Trophoblast cell (in vitro differentiated cells and primary cell): ENCODE measurements around the gene TLE1.

Experiments used
- DNase-seq, 2 donors: peaks; one replicate each; pipeline ENCODE4 v3.0.0-alpha.2; 2016
- H2AFZ ChIP-seq: 2 replicates; pipeline ENCODE4 v1.6.1; 2013; ENCODE audit warnings: low read length, moderate library complexity, mild to moderate bottlenecking; ENCODE audit not compliant: insufficient read depth, poor library complexity
- H2AK5ac ChIP-seq: 2 replicates; pipeline ENCODE4 v1.6.1; 2013; ENCODE audit warnings: mild to moderate bottlenecking, low read length
- H2BK120ac ChIP-seq: 2 replicates; pipeline ENCODE4 v1.6.1; 2013; ENCODE audit warnings: low read length, mild to moderate bottlenecking, moderate library complexity; ENCODE audit not compliant: insufficient read depth, poor library complexity
- H2BK12ac ChIP-seq: 2 replicates; pipeline ENCODE4 v1.6.1; 2013; ENCODE audit warnings: mild to moderate bottlenecking, low read length, moderate library complexity
- H2BK5ac ChIP-seq: 2 replicates; pipeline ENCODE4 v1.6.1; 2013; ENCODE audit warnings: low read length, low read depth, moderate library complexity, mild to moderate bottlenecking; ENCODE audit not compliant: poor library complexity
- H3K14ac ChIP-seq: 2 replicates; pipeline ENCODE4 v1.6.1; 2013; ENCODE audit warnings: mild to moderate bottlenecking, low read length
- H3K18ac ChIP-seq: 2 replicates; pipeline ENCODE4 v1.6.1; 2013; ENCODE audit warnings: mild to moderate bottlenecking, low read length
- H3K23ac ChIP-seq: 2 replicates; pipeline ENCODE4 v1.6.1; 2013; ENCODE audit warnings: low read length
- H3K27ac ChIP-seq: 2 replicates; pipeline ENCODE4 v1.5.1; 2013; ENCODE audit warnings: low read depth, mild to moderate bottlenecking, inconsistent platforms, low read length, moderate library complexity
- H3K27me3 ChIP-seq: 2 replicates; pipeline ENCODE4 v1.6.1; 2013; ENCODE audit warnings: inconsistent platforms, mild to moderate bottlenecking, low read length, moderate library complexity; ENCODE audit not compliant: insufficient read depth
- H3K36me3 ChIP-seq, 2 experiments: 1 replicate in 1 of 2; 2 replicates in 1 of 2; pipeline ENCODE4 v1.6.1; 2013; ENCODE audit warnings: low read length in 2 of 2, mild to moderate bottlenecking in 2 of 2, moderate library complexity in 1 of 2; ENCODE audit not compliant: insufficient read depth in 2 of 2, control insufficient read depth in 1 of 2
- H3K4ac ChIP-seq: 2 replicates; pipeline ENCODE4 v1.6.1; 2013; ENCODE audit warnings: low read depth, mild to moderate bottlenecking, low read length, moderate library complexity
- H3K4me1 ChIP-seq, 2 experiments: 1 replicate in 1 of 2; 2 replicates in 1 of 2; pipeline ENCODE4 v1.6.1; 2013; ENCODE audit warnings: low read length in 2 of 2, mild to moderate bottlenecking in 2 of 2, moderate library complexity in 1 of 2; ENCODE audit not compliant: insufficient read depth in 2 of 2, control insufficient read depth in 1 of 2
- H3K4me2 ChIP-seq: 2 replicates; pipeline ENCODE4 v1.6.1; 2013; ENCODE audit warnings: inconsistent platforms, mild to moderate bottlenecking, low read length, moderate library complexity
- H3K4me3 ChIP-seq: 2 replicates; pipeline ENCODE4 v1.5.1; 2013; ENCODE audit warnings: mild to moderate bottlenecking, low read depth, low read length, inconsistent platforms
- H3K79me1 ChIP-seq: one replicate; pipeline ENCODE4 v1.6.1; 2013; ENCODE audit warnings: low read length
- H3K79me2 ChIP-seq: 2 replicates; pipeline ENCODE4 v1.6.1; 2013; ENCODE audit warnings: low read length, mild to moderate bottlenecking; ENCODE audit not compliant: control insufficient read depth, insufficient read depth, poor library complexity
- H3K9ac ChIP-seq: 2 replicates; pipeline ENCODE4 v1.6.1; 2013; ENCODE audit warnings: mild to moderate bottlenecking, low read length
- H3K9me3 ChIP-seq: 2 replicates; pipeline ENCODE4 v1.6.1; 2013; ENCODE audit warnings: low read depth, mild to moderate bottlenecking, control low read depth, inconsistent platforms, low read length; ENCODE audit not compliant: insufficient read depth
- H4K12ac ChIP-seq: 2 replicates; pipeline ENCODE4 v1.6.1; 2013; ENCODE audit warnings: low read depth, mild to moderate bottlenecking, low read length, moderate library complexity
- H4K8ac ChIP-seq: 2 replicates; pipeline ENCODE4 v1.6.1; 2013; ENCODE audit warnings: low read depth, mild to moderate bottlenecking, low read length, moderate library complexity
- H4K91ac ChIP-seq: one replicate; pipeline ENCODE4 v1.6.1; 2013; ENCODE audit warnings: low read depth, mild to moderate bottlenecking, low read length, moderate library complexity
- WGBS: extraction: QIAGEN DNeasy Blood & Tissue Kit; methylation state at CpG from one replicate; pipeline ENCODE4 v1.1.7; 2013; ENCODE audit warnings: missing lambda C conversion rate; ENCODE audit not compliant: insufficient read length, insufficient coverage; ENCODE audit errors: extremely low coverage; 5-methylcytosine and 5-hydroxymethylcytosine counted together

TLE1 gene

GRCh38 chr9:81619353-81620001 is 69.9 kb downstream of the TLE1 start:
- Histone ChIP-seq H3K79me1 (peaks cover 4% of the 10 kb centered on the region), H2BK5ac (no peak overlapping the region), H3K27ac (no peak overlapping the region), H3K4me2 (no peak overlapping the region), H3K79me2 (no peaks in the 10 kb centered on the region), H3K4me1 (peaks cover 3 to 9% of the 10 kb centered on the region in 2 experiments), H3K14ac (no peak overlapping the region), H2AK5ac (no peak overlapping the region), H2BK12ac (no peak overlapping the region), H4K8ac (no peak overlapping the region), H3K23ac (no peak overlapping the region), H4K91ac (no peak overlapping the region), H2BK120ac (no peak overlapping the region), H3K9me3 (no peaks in the 10 kb centered on the region), H4K12ac (no peak overlapping the region), H3K4ac (no peak overlapping the region), H3K27me3 (no peaks in the 10 kb centered on the region), H3K4me3 (no peak overlapping the region), H3K9ac (no peak overlapping the region), H3K36me3 (peaks cover 11 to 14% of the 10 kb centered on the region in 2 experiments), H2AFZ (no peak overlapping the region), H3K18ac (no peak overlapping the region)
- no peak for DNase-seq
- WGBS, result no CpG with 5 or more reads among the region's 3 CpGs

GRCh38 chr9:81618923-81619322 is 70.4 kb downstream of the TLE1 start:
- Histone ChIP-seq H3K27ac (no peak overlapping the region), H3K9ac (no peak overlapping the region), H3K4me3 (no peak overlapping the region), H2AK5ac (no peak overlapping the region), H4K8ac (no peak overlapping the region), H3K4me2 (no peak overlapping the region), H3K79me2 (no peaks in the 10 kb centered on the region), H2AFZ (no peak overlapping the region), H3K9me3 (no peaks in the 10 kb centered on the region), H4K12ac (no peak overlapping the region), H3K18ac (no peak overlapping the region), H3K4ac (no peak overlapping the region), H3K14ac (no peak overlapping the region), H3K4me1 (peaks cover 3 to 12% of the 10 kb centered on the region in 2 experiments), H3K27me3 (no peaks in the 10 kb centered on the region), H2BK5ac (no peak overlapping the region), H3K23ac (no peak overlapping the region), H3K36me3 (peaks cover 11 to 17% of the 10 kb centered on the region in 2 experiments), H3K79me1 (peaks cover 8% of the 10 kb centered on the region), H4K91ac (no peak overlapping the region), H2BK120ac (no peak overlapping the region), H2BK12ac (no peak overlapping the region)
- no CpG with 5 or more reads among the region's 1 CpG for WGBS
- DNase-seq, result no peak

GRCh38 chr9:81616141-81616540 is 73.2 kb downstream of the TLE1 start:
- WGBS, result no CpG with 5 or more reads among the region's 4 CpGs
- no peak overlapping the region for H3K4me3 ChIP-seq
- H3K14ac ChIP-seq, result no peak overlapping the region
- no peak overlapping the region for H2BK120ac ChIP-seq
- peaks cover 13 to 18% of the 10 kb centered on the region in 2 experiments for H3K4me1 ChIP-seq
- H3K36me3 ChIP-seq, result peaks cover 11 to 19% of the 10 kb centered on the region in 2 experiments
- H4K8ac ChIP-seq, result no peak overlapping the region
- H4K12ac ChIP-seq, result no peak overlapping the region
- no peak overlapping the region for H3K4me2 ChIP-seq
- H3K79me1 ChIP-seq, result peaks cover 26% of the 10 kb centered on the region
- H3K79me2 ChIP-seq, result peaks cover 3% of the 10 kb centered on the region
- DNase-seq, result peak; percentile 58 to 75
- no peak overlapping the region for H2BK5ac ChIP-seq
- H2BK12ac ChIP-seq, result no peak overlapping the region
- H3K9me3 ChIP-seq, result no peaks in the 10 kb centered on the region
- no peaks in the 10 kb centered on the region for H3K27me3 ChIP-seq
- no peak overlapping the region for H2AFZ ChIP-seq
- peak overlapping the region; percentile 82 for H4K91ac ChIP-seq
- no peak overlapping the region for H3K18ac ChIP-seq
- no peak overlapping the region for H3K23ac ChIP-seq
- H3K27ac ChIP-seq, result no peak overlapping the region
- H3K4ac ChIP-seq, result peak overlapping the region; percentile 80
- no peak overlapping the region for H3K9ac ChIP-seq
- no peak overlapping the region for H2AK5ac ChIP-seq

GRCh38 chr9:81614335-81614734 is 75.0 kb downstream of the TLE1 start:
- Histone ChIP-seq H4K8ac (no peak overlapping the region), H4K12ac (no peak overlapping the region), H3K79me2 (peaks cover 3% of the 10 kb centered on the region), H3K36me3 (peaks cover 7 to 14% of the 10 kb centered on the region in 2 experiments), H4K91ac (peak overlapping the region; percentile 57), H2BK120ac (peak overlapping the region; percentile 52), H3K79me1 (peaks cover 27% of the 10 kb centered on the region), H2AFZ (no peak overlapping the region), H3K9me3 (no peaks in the 10 kb centered on the region), H3K23ac (no peak overlapping the region), H3K18ac (peak overlapping the region; percentile 49), H3K27me3 (no peaks in the 10 kb centered on the region), H3K14ac (peak overlapping the region; percentile 29), H3K4me1 (peaks cover 25 to 26% of the 10 kb centered on the region in 2 experiments), H3K4me2 (no peak overlapping the region), H2BK5ac (peak overlapping the region; percentile 23), H2AK5ac (peak overlapping the region; percentile 44), H3K9ac (no peak overlapping the region), H3K4me3 (no peak overlapping the region), H2BK12ac (peak overlapping the region; percentile 9), H3K27ac (peak overlapping the region; percentile 2), H3K4ac (no peak overlapping the region)
- peak in 1 of 2 donors; percentile 30 for DNase-seq
- no CpG with 5 or more reads among the region's 6 CpGs for WGBS
